IMR-90 (cell line): ENCODE results near the gene CLK4. TPM values are rescaled to one million over a fixed set of nuclear protein-coding genes. Genes with fewer than 3 reads are reported as not detected.

Experiments used
- ATAC-seq: fragments of 200-7000 bp; cut with Tn5 transposase; 2 replicates; pipeline ENCODE4 v1.9.1; 2020; ENCODE audit warnings: low read depth, mild to moderate bottlenecking, moderate library complexity
- BruUV-seq: library from RNA; stranded (reverse); fragments of 400-500 nt; replicated peaks from 2 replicates; lab custom pipeline; 2021; lab: Mats Ljungman, UMichigan
- CTCF ChIA-PET: fragments of 300-600 bp; formaldehyde crosslinking; extraction: SDS; loops from one replicate; lab custom pipeline; 2021; ENCODE audit warnings: antibody characterized with exemption; lab: Yijun Ruan, JAX
- POLR2A ChIA-PET: fragments of 300-600 bp; sonication (Branson Sonifier 250); formaldehyde crosslinking; loops from one replicate; lab custom pipeline; 2022; ENCODE audit warnings: antibody characterized with exemption; ENCODE audit not compliant: unreplicated experiment; lab: Charles Lee
- DNase-seq: peaks from one replicate; pipeline ENCODE4 v3.0.0; 2013
- H2AFZ ChIP-seq: replicated peaks from 2 replicates; pipeline ENCODE3; 2013; ENCODE audit warnings: low read length, mild to moderate bottlenecking; ENCODE audit not compliant: poor library complexity
- H2AK5ac ChIP-seq: 2 replicates; pipeline ENCODE4 v1.6.1; 2013; ENCODE audit warnings: low read depth, low read length, inconsistent platforms
- H2AK9ac ChIP-seq: replicated peaks from 2 replicates; pipeline ENCODE3; 2013; ENCODE audit warnings: mild to moderate bottlenecking, low read depth, low read length, moderate library complexity; ENCODE audit not compliant: poor library complexity
- H2BK120ac ChIP-seq: 2 replicates; pipeline ENCODE4 v1.6.1; 2013; ENCODE audit warnings: low read depth, low read length, inconsistent platforms
- H2BK15ac ChIP-seq: 3 replicates; pipeline ENCODE4 v1.6.1; 2013; ENCODE audit warnings: low read depth, low read length, inconsistent platforms
- H2BK20ac ChIP-seq: 2 replicates; pipeline ENCODE4 v1.6.1; 2013; ENCODE audit warnings: low read depth, mild to moderate bottlenecking, inconsistent platforms, low read length, moderate library complexity
- H2BK5ac ChIP-seq: 2 replicates; pipeline ENCODE4 v1.6.1; 2013; ENCODE audit warnings: mild to moderate bottlenecking, low read depth, low read length, inconsistent platforms; ENCODE audit not compliant: poor library complexity, severe bottlenecking
- H3K14ac ChIP-seq: replicated peaks from 2 replicates; pipeline ENCODE4 v1.6.1; 2013; ENCODE audit warnings: low read depth, low read length, inconsistent platforms
- H3K18ac ChIP-seq: 2 replicates; pipeline ENCODE4 v1.6.1; 2013; ENCODE audit warnings: low read depth, low read length, control low read depth
- H3K23ac ChIP-seq: 2 replicates; pipeline ENCODE4 v1.6.1; 2013; ENCODE audit warnings: low read depth, low read length, inconsistent platforms
- H3K27ac ChIP-seq: 2 replicates; pipeline ENCODE4 v1.5.1; 2013; ENCODE audit warnings: mild to moderate bottlenecking, control low read depth, low read length; ENCODE audit not compliant: insufficient read depth
- H3K27me3 ChIP-seq: 2 replicates; pipeline ENCODE4 v1.6.1; 2013; ENCODE audit warnings: low read length; ENCODE audit not compliant: control insufficient read depth, insufficient read depth
- H3K36me3 ChIP-seq: 2 replicates; pipeline ENCODE4 v1.6.1; 2013; ENCODE audit warnings: low read length, mixed read lengths; ENCODE audit not compliant: control insufficient read depth, insufficient read depth
- H3K4ac ChIP-seq: 2 replicates; pipeline ENCODE4 v1.6.1; 2013; ENCODE audit warnings: low read depth, low read length, inconsistent platforms
- H3K4me1 ChIP-seq: 2 replicates; pipeline ENCODE4 v1.6.1; 2013; ENCODE audit warnings: low read length, mixed read lengths; ENCODE audit not compliant: control insufficient read depth, insufficient read depth
- H3K4me2 ChIP-seq: 2 replicates; pipeline ENCODE4 v1.6.1; 2013; ENCODE audit warnings: low read depth, mild to moderate bottlenecking, control low read depth, low read length, moderate library complexity
- H3K4me3 ChIP-seq: 2 replicates; pipeline ENCODE4 v1.5.1; 2013; ENCODE audit warnings: low read depth, mild to moderate bottlenecking, control low read depth, low read length, moderate library complexity; ENCODE audit not compliant: insufficient read depth
- H3K56ac ChIP-seq: 2 replicates; pipeline ENCODE4 v1.6.1; 2013; ENCODE audit warnings: low read length, inconsistent platforms; ENCODE audit not compliant: insufficient read depth; ENCODE audit errors: extremely low read depth
- H3K79me1 ChIP-seq, 2 experiments: 2 replicates each; pipeline ENCODE4 v1.6.1; 2013; ENCODE audit warnings: low read length in 2 of 2, inconsistent platforms in 1 of 2, low read depth in 1 of 2
- H3K9ac ChIP-seq: 2 replicates; pipeline ENCODE4 v1.6.1; 2013; ENCODE audit warnings: low read depth, low read length, control low read depth
- H3K9me1 ChIP-seq: 2 replicates; pipeline ENCODE4 v1.6.1; 2013; ENCODE audit warnings: low read length, inconsistent platforms; ENCODE audit not compliant: insufficient read depth
- H3K9me3 ChIP-seq: 2 replicates; pipeline ENCODE4 v1.6.1; 2013; ENCODE audit warnings: low read length; ENCODE audit not compliant: control insufficient read depth, insufficient read depth
- H4K20me1 ChIP-seq: 2 replicates; pipeline ENCODE4 v1.6.1; 2013; ENCODE audit warnings: low read length, inconsistent platforms; ENCODE audit not compliant: insufficient read depth
- H4K5ac ChIP-seq: 2 replicates; pipeline ENCODE4 v1.6.1; 2013; ENCODE audit warnings: mild to moderate bottlenecking, low read depth, low read length, control low read depth
- H4K8ac ChIP-seq, 2 experiments: 2 replicates each; pipeline ENCODE4 v1.6.1; 2013; ENCODE audit warnings: low read depth in 2 of 2, low read length in 2 of 2, control low read depth in 1 of 2, inconsistent platforms in 1 of 2
- H4K91ac ChIP-seq: 2 replicates; pipeline ENCODE4 v1.6.1; 2013; ENCODE audit warnings: low read depth, low read length, inconsistent platforms; ENCODE audit not compliant: insufficient read depth
- CEBPB ChIP-seq: IDR thresholded peaks from 2 replicates; pipeline ENCODE4 v1.6.1; 2012; ENCODE audit warnings: low read depth, low read length, improper control_type of control experiment
- RCOR1 ChIP-seq: IDR thresholded peaks from 2 replicates; pipeline ENCODE4 v1.6.1; 2012; ENCODE audit warnings: mild to moderate bottlenecking, low read length, improper control_type of control experiment; ENCODE audit not compliant: insufficient replicate concordance
- WGBS, 2 experiments: methylation state at CpG; one replicate each; pipeline versions ENCODE4 v1.1.5 to v1.1.7; 2013; ENCODE audit warnings: missing lambda C conversion rate in 2 of 2; ENCODE audit not compliant: insufficient read length in 1 of 2; ENCODE audit errors: extremely low coverage in 2 of 2; 5-methylcytosine and 5-hydroxymethylcytosine counted together
- dilution Hi-C: fragments of 300-500 bp; cut with HindIII; formaldehyde crosslinking; loops from one replicate; pipeline ENCODE4 v1.14.3; 2018; ENCODE audit warnings: low sequenced_read_pairs; ENCODE audit not compliant: unreplicated experiment
- in situ Hi-C: fragments of 300-500 bp; cut with MboI; formaldehyde crosslinking; loops from 3 replicates; pipeline ENCODE4 v1.14.3; 2019; ENCODE audit warnings: low sequenced_read_pairs, inconsistent platforms, mixed read lengths
- intact Hi-C: fragments of 100-400 bp; cut with micrococcal nuclease; formaldehyde crosslinking; loops from 2 replicates; pipeline ENCODE4 v1.10.0; 2022
- polyA plus RNA-seq, 3 experiments: library from polyadenylated mRNA; depleted of rRNA; stranded (reverse); fragments of >200 nt; gene quantifications; 2 replicates each; pipeline ENCODE4 v1.2.3, GENCODE V29; 2012; ENCODE audit warnings: low replicate concordance in 1 of 3
- total RNA-seq: library from RNA; depleted of rRNA; stranded (reverse); fragments of >200 nt; gene quantifications from 2 replicates; pipeline ENCODE4 v1.2.3, GENCODE V29; 2012

Gene CLK4
- total and polyA plus RNA-seq, 2 of the 4 experiments (the other 2 are of a cell fraction) = 8.2 to 11.9 TPM

GRCh38 chr5:178564811-178565550, 61.9 kb downstream of the CLK4 start:
- no peak overlapping the region for H3K4me2 ChIP-seq
- H3K27ac ChIP-seq = no peak overlapping the region
- no peak overlapping the region for H2AK9ac ChIP-seq
- H3K56ac ChIP-seq = no peak overlapping the region
- in situ Hi-C loops (no loop called here), dilution Hi-C loops (no loop called here), intact Hi-C loops (no loop called here)
- TF ChIP-seq CEBPB (no peak), RCOR1 (no peak)
- no peak overlapping the region for H2AK5ac ChIP-seq
- no peak overlapping the region for H2BK120ac ChIP-seq
- no peak overlapping the region for H3K4me3 ChIP-seq
- no peaks in the 10 kb centered on the region for H3K4me1 ChIP-seq
- H3K4ac ChIP-seq = no peak overlapping the region
- WGBS, 2 experiments = no CpG with 5 or more reads among the region's 12 CpGs
- H4K20me1 ChIP-seq = no peaks in the 10 kb centered on the region
- H3K79me1 ChIP-seq = no peaks in the 10 kb centered on the region
- no peak overlapping the region for H2BK20ac ChIP-seq
- H3K36me3 ChIP-seq = no peaks in the 10 kb centered on the region
- H2BK5ac ChIP-seq = no peak overlapping the region
- DNase-seq (no peak), ATAC-seq (no peak)
- no peak overlapping the region for H4K5ac ChIP-seq
- H3K9me3 ChIP-seq = peaks cover 10% of the 10 kb centered on the region; the same call in 1 of the 2 replicates
- no peak overlapping the region for H3K18ac ChIP-seq
- ChIA-PET POLR2A (no interaction called here), CTCF (no interaction called here)
- H3K23ac ChIP-seq = no peak overlapping the region
- H3K9me1 ChIP-seq = no peaks in the 10 kb centered on the region
- H3K14ac ChIP-seq = no peak overlapping the region
- H2AFZ ChIP-seq = no peak overlapping the region
- H4K8ac ChIP-seq = no peak overlapping the region
- H3K27me3 ChIP-seq = no peaks in the 10 kb centered on the region
- no peak overlapping the region for H4K91ac ChIP-seq
- no peak overlapping the region for H3K9ac ChIP-seq
- H2BK15ac ChIP-seq = no peak overlapping the region
- no TSS peak for BruUV-seq
